ENCODE data around the gene CNKSR2. TPM values are rescaled to one million over a fixed set of nuclear protein-coding genes. Genes with fewer than 3 reads are reported as not detected.

The CNKSR2 gene
- total RNA-seq, 1 donor from 2014 or later: 18.5 TPM

DNA sequence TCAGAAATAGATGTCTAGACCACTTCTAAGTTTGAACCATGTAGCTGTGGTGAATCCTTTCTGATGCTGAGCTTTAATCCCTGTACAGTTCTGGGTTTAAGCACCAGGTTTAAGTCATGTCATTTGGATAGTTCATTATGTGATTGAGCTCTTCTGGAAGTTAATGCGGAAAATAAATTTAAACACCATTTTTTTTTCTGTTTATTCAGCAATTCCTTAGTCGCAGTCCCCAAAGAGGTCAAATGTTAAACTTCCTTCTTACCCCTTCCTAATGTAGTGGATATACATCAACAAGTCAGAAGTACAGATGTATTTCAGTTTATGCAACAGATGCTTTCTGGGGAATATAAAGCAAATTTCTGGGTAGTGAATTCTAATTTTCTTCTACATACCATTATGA lies 52.9 kb downstream of the CNKSR2 start:
- DNase-seq: no peak
- Mint-ChIP-seq H3K4me3 (ENCODE audit: unreplicated experiment) (no peak overlapping the region), H3K36me3 (ENCODE audit: unreplicated experiment) (no peaks in the 10 kb centered on the region), H3K9me3 (ENCODE audit: unreplicated experiment) (no peaks in the 10 kb centered on the region), H3K27me3 (ENCODE audit: unreplicated experiment) (peaks cover 2% of the 10 kb centered on the region), H3K4me1 (ENCODE audit: low read depth, unreplicated experiment) (no peaks in the 10 kb centered on the region), H3K27ac (ENCODE audit: unreplicated experiment) (no peak overlapping the region)
- TF ChIP-seq, protein P1, sequence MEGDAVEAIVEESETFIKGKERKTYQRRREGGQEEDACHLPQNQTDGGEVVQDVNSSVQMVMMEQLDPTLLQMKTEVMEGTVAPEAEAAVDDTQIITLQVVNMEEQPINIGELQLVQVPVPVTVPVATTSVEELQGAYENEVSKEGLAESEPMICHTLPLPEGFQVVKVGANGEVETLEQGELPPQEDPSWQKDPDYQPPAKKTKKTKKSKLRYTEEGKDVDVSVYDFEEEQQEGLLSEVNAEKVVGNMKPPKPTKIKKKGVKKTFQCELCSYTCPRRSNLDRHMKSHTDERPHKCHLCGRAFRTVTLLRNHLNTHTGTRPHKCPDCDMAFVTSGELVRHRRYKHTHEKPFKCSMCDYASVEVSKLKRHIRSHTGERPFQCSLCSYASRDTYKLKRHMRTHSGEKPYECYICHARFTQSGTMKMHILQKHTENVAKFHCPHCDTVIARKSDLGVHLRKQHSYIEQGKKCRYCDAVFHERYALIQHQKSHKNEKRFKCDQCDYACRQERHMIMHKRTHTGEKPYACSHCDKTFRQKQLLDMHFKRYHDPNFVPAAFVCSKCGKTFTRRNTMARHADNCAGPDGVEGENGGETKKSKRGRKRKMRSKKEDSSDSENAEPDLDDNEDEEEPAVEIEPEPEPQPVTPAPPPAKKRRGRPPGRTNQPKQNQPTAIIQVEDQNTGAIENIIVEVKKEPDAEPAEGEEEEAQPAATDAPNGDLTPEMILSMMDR (IDR thresholded peaks at IDR 0.05; ENCODE audit: partially characterized antibody, unreplicated experiment): no peak

DNA sequence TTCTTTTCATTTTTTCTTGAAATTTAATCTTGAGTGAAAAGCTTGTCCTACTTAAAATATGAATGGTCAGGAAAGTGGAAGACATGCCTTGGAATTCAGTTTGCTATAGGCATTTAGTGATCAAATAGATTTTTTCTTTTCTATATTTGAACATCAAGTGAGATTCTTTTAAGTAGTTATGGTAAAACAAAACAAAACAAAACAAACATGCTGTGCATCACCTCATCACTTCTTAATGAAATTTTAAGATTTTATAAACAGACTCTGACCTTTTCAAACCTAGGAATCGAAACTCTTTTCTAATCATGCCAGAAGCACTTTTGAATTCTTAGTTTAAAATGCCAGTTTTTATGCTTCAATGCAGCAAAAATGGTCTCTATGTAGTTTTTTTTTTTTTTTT lies 62.8 kb downstream of the CNKSR2 start:
- DNase-seq: no peak
- Mint-ChIP-seq H3K4me1 (ENCODE audit: low read depth, unreplicated experiment) (peaks cover under 1% of the 10 kb centered on the region), H3K4me3 (ENCODE audit: unreplicated experiment) (no peak overlapping the region), H3K36me3 (ENCODE audit: unreplicated experiment) (no peaks in the 10 kb centered on the region), H3K9me3 (ENCODE audit: unreplicated experiment) (no peaks in the 10 kb centered on the region), H3K27ac (ENCODE audit: unreplicated experiment) (no peak overlapping the region), H3K27me3 (ENCODE audit: unreplicated experiment) (no peaks in the 10 kb centered on the region)
- TF ChIP-seq, protein P1 (IDR thresholded peaks at IDR 0.05; ENCODE audit: partially characterized antibody, unreplicated experiment): no peak

DNA sequence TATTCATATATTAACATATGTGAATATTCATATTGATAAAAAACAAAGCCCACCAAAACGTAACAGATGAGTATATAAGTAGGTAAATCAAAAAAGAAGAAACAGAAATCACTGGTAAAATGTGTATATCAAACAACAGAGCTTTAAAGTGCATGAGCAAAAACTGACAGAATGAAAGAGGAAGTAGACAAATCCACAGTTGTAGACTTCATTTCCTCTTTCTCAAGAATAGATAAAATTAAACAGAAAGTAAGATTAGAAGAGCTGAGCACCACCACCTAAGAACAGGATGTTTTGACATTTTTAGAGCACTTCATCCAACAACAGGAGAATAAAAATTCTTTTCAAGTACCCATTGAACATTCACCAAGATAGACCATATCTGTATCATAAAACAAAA lies 64.6 kb downstream of the CNKSR2 start:
- H3K4me3 Mint-ChIP-seq (ENCODE audit: unreplicated experiment): no peak overlapping the region
- H3K27ac Mint-ChIP-seq (ENCODE audit: unreplicated experiment): no peak overlapping the region
- H3K27me3 Mint-ChIP-seq (ENCODE audit: unreplicated experiment): no peaks in the 10 kb centered on the region
- no peak for DNase-seq
- TF ChIP-seq, protein P1 (IDR thresholded peaks at IDR 0.05; ENCODE audit: partially characterized antibody, unreplicated experiment): no peak
- no peaks in the 10 kb centered on the region for H3K36me3 Mint-ChIP-seq (ENCODE audit: unreplicated experiment)
- H3K4me1 Mint-ChIP-seq (ENCODE audit: low read depth, unreplicated experiment): peaks cover 1% of the 10 kb centered on the region
- H3K9me3 Mint-ChIP-seq (ENCODE audit: unreplicated experiment): no peaks in the 10 kb centered on the region

DNA sequence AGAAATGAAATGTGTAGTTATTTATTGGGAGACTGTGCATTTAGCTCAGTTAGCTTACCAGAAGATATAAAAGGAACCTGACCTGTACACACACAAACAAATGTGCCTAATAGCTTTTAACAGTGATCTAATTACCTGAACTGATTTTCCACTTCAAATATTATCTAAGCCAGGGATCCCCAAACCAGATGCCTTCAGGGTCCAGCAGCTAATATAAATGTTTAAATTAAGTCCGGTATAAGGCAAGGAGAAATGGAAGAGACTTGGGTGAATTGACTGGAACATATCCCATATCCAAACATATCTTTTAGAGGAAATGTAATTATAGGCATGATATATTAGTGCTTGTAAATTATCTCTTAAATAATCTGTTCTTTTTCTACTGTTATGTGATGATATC lies 66.7 kb downstream of the CNKSR2 start:
- Mint-ChIP-seq H3K27me3 (ENCODE audit: unreplicated experiment) (no peaks in the 10 kb centered on the region), H3K9me3 (ENCODE audit: unreplicated experiment) (no peaks in the 10 kb centered on the region), H3K36me3 (ENCODE audit: unreplicated experiment) (no peaks in the 10 kb centered on the region), H3K27ac (ENCODE audit: unreplicated experiment) (no peak overlapping the region), H3K4me3 (ENCODE audit: unreplicated experiment) (no peak overlapping the region), H3K4me1 (ENCODE audit: low read depth, unreplicated experiment) (peaks cover 1% of the 10 kb centered on the region)
- DNase-seq: no peak
- TF ChIP-seq, protein P1 (IDR thresholded peaks at IDR 0.05; ENCODE audit: partially characterized antibody, unreplicated experiment): no peak

DNA sequence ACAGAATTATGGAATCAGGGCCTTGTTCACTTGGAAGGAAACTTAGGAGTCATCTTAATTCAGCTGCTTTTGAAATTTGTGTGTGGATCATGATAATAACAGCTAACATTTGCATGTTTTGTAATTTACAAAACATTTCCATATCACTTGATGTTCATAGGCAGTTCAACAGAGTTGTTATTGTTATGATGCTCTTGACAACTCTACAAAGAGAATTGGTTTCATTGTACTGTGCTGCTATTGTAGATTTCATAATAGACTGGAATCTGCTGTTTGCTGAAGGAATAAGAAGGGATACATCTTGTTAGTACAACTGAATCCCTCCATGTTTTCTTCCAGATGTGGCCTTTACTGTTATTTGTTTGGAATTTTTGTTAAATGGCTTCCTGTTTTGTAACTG lies 83.5 kb downstream of the CNKSR2 start:
- TF ChIP-seq, protein P1 (IDR thresholded peaks at IDR 0.05; ENCODE audit: partially characterized antibody, unreplicated experiment): no peak
- Mint-ChIP-seq H3K36me3 (ENCODE audit: unreplicated experiment) (no peaks in the 10 kb centered on the region), H3K4me3 (ENCODE audit: unreplicated experiment) (no peak overlapping the region), H3K27ac (ENCODE audit: unreplicated experiment) (no peak overlapping the region), H3K27me3 (ENCODE audit: unreplicated experiment) (no peaks in the 10 kb centered on the region), H3K4me1 (ENCODE audit: low read depth, unreplicated experiment) (no peaks in the 10 kb centered on the region), H3K9me3 (ENCODE audit: unreplicated experiment) (no peaks in the 10 kb centered on the region)
- DNase-seq: no peak
